ENCODE results near the gene PCDHB1. TPM values are rescaled to one million over a fixed set of nuclear protein-coding genes. Genes with fewer than 3 reads are reported as not detected.

PCDHB1 gene
- total and polyA plus RNA-seq, 12 donors: not detected

DNA sequence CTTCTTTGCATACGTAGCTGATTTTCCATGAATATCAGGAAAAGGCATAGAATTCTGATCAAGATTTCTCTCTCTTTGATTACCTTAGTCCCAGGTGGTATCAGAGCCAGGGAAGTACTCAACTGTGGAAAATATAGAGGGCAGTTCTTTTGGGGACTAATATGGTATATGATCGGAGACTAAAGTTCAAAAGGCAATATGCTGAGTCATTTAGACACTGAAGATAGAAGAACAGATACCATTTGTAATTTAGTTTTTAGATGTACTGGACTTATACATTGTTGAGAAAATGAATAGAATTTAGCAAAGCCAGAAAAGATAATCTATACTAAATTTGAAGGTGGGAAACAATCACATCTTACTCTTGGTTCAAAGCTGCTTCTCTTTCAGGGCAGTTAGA is 54.2 kb downstream of the PCDHB1 start:
- H3K36me3 ChIP-seq: no peaks in the 10 kb centered on the region
- TF ChIP-seq, protein P1, sequence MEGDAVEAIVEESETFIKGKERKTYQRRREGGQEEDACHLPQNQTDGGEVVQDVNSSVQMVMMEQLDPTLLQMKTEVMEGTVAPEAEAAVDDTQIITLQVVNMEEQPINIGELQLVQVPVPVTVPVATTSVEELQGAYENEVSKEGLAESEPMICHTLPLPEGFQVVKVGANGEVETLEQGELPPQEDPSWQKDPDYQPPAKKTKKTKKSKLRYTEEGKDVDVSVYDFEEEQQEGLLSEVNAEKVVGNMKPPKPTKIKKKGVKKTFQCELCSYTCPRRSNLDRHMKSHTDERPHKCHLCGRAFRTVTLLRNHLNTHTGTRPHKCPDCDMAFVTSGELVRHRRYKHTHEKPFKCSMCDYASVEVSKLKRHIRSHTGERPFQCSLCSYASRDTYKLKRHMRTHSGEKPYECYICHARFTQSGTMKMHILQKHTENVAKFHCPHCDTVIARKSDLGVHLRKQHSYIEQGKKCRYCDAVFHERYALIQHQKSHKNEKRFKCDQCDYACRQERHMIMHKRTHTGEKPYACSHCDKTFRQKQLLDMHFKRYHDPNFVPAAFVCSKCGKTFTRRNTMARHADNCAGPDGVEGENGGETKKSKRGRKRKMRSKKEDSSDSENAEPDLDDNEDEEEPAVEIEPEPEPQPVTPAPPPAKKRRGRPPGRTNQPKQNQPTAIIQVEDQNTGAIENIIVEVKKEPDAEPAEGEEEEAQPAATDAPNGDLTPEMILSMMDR (IDR thresholded peaks at IDR 0.05): no peak
- H3K4me1 ChIP-seq: no peaks in the 10 kb centered on the region
- no peak overlapping the region for H3K27ac ChIP-seq
- ATAC-seq (no peak), DNase-seq (no peak)
- no peak overlapping the region for H3K4me3 ChIP-seq
- H3K27me3 ChIP-seq: peaks cover 0 to 30% (median 7%) of the 10 kb centered on the region in 7 donors
- H3K9me3 ChIP-seq: peaks cover 0 to 72% (median 14%) of the 10 kb centered on the region in 11 donors
- intact Hi-C loops (cut with DNase I): no loop called here
- 62 to 76% methylated on average over 2 of the region's 2 CpGs for WGBS, 2 donors

Other genes with a start within 250 kb of the PCDHB1 start
- under 1 TPM in 7 of 10 donors, not detected in 3; 0.07 to 0.21 (median 0.08) TPM for gene PCDHA4, start 244.3 kb upstream of the PCDHB1 start, total RNA-seq
- gene PCDHA4, start 244.3 kb upstream of the PCDHB1 start, polyA plus RNA-seq: under 1 TPM in 1 of 2 donors, not detected in 1; 0.01 TPM
- under 1 TPM in 4 of 10 donors, not detected in 6; 0.07 to 0.11 (median 0.08) TPM for gene PCDHA5, start 229.8 kb upstream of the PCDHB1 start, total RNA-seq
- not detected for gene PCDHA5, start 229.8 kb upstream of the PCDHB1 start, polyA plus RNA-seq
- under 1 TPM in 3 of 10 donors, not detected in 7; 0.14 to 0.31 (median 0.18) TPM for gene PCDHA6, start 223.4 kb upstream of the PCDHB1 start, total RNA-seq
- gene PCDHA6, start 223.4 kb upstream of the PCDHB1 start, polyA plus RNA-seq: not detected
- gene PCDHA7, start 217.1 kb upstream of the PCDHB1 start, total RNA-seq: under 1 TPM in 3 of 10 donors, not detected in 7; 0.07 to 0.15 (median 0.11) TPM
- under 1 TPM in 1 of 2 donors, not detected in 1; 0.01 TPM for gene PCDHA7, start 217.1 kb upstream of the PCDHB1 start, polyA plus RNA-seq
- gene PCDHA8, start 210.2 kb upstream of the PCDHB1 start, total RNA-seq: under 1 TPM in 2 of 10 donors, not detected in 8; 0.04 to 0.13 TPM
- not detected for gene PCDHA8, start 210.2 kb upstream of the PCDHB1 start, polyA plus RNA-seq
- under 1 TPM in 4 of 10 donors, not detected in 6; 0.05 to 0.15 (median 0.07) TPM for gene PCDHA9, start 203.0 kb upstream of the PCDHB1 start, total RNA-seq
- gene PCDHA9, start 203.0 kb upstream of the PCDHB1 start, polyA plus RNA-seq: not detected
- gene PCDHA10, start 195.5 kb upstream of the PCDHB1 start, total RNA-seq: under 1 TPM in 7 of 10 donors, not detected in 3; 0.02 to 0.37 (median 0.07) TPM
- gene PCDHA10, start 195.5 kb upstream of the PCDHB1 start, polyA plus RNA-seq: under 1 TPM in 1 of 2 donors, not detected in 1; under 0.01 TPM
- gene PCDHA11, start 182.4 kb upstream of the PCDHB1 start, total RNA-seq: under 1 TPM in 1 of 10 donors, not detected in 9; 0.07 TPM
- gene PCDHA11, start 182.4 kb upstream of the PCDHB1 start, polyA plus RNA-seq: not detected
- under 1 TPM in 1 of 10 donors, not detected in 9; 0.11 TPM for gene PCDHA12, start 176.1 kb upstream of the PCDHB1 start, total RNA-seq
- under 1 TPM in 1 of 2 donors, not detected in 1; 0.01 TPM for gene PCDHA12, start 176.1 kb upstream of the PCDHB1 start, polyA plus RNA-seq
- gene PCDHA13, start 169.2 kb upstream of the PCDHB1 start, total RNA-seq: not detected
- not detected for gene PCDHA13, start 169.2 kb upstream of the PCDHB1 start, polyA plus RNA-seq
- gene PCDHAC1, start 125.1 kb upstream of the PCDHB1 start, total RNA-seq: under 1 TPM in 6 of 10 donors, not detected in 4; 0.05 to 0.18 (median 0.09) TPM
- not detected for gene PCDHAC1, start 125.1 kb upstream of the PCDHB1 start, polyA plus RNA-seq
- gene PCDHAC2, start 84.9 kb upstream of the PCDHB1 start, total RNA-seq: 1 to 10 TPM in 2 of 10 donors, under 1 TPM in 7, not detected in 1; 0.12 to 1.6 (median 0.34) TPM
- under 1 TPM in 1 of 2 donors, not detected in 1; 0.04 TPM for gene PCDHAC2, start 84.9 kb upstream of the PCDHB1 start, polyA plus RNA-seq
- 1 to 10 TPM in 8 of 10 donors, under 1 TPM in 2; 0.87 to 3.8 (median 2.2) TPM for gene PCDHB2, start 43.2 kb downstream of the PCDHB1 start, total RNA-seq
- under 1 TPM; 0.58 to 0.59 TPM for gene PCDHB2, start 43.2 kb downstream of the PCDHB1 start, polyA plus RNA-seq
- 1 to 10 TPM in 6 of 10 donors, under 1 TPM in 4; 0.40 to 2.0 (median 1.1) TPM for gene PCDHB3, start 49.1 kb downstream of the PCDHB1 start, total RNA-seq
- under 1 TPM; 0.29 to 0.37 TPM for gene PCDHB3, start 49.1 kb downstream of the PCDHB1 start, polyA plus RNA-seq
- gene PCDHB4, start 70.4 kb downstream of the PCDHB1 start, total RNA-seq: 1 to 10 TPM; 1.3 to 3.3 (median 2.3) TPM
- gene PCDHB4, start 70.4 kb downstream of the PCDHB1 start, polyA plus RNA-seq: under 1 TPM; 0.51 to 0.78 TPM
- 1 to 10 TPM; 2.4 to 7.4 (median 4.6) TPM for gene PCDHB5, start 83.8 kb downstream of the PCDHB1 start, total RNA-seq
- 1 to 10 TPM in 1 of 2 donors, under 1 TPM in 1; 0.73 to 1.2 TPM for gene PCDHB5, start 83.8 kb downstream of the PCDHB1 start, polyA plus RNA-seq
- under 1 TPM; 0.21 to 0.68 (median 0.44) TPM for gene PCDHB6, start 98.7 kb downstream of the PCDHB1 start, total RNA-seq
- under 1 TPM; 0.16 to 0.51 TPM for gene PCDHB6, start 98.7 kb downstream of the PCDHB1 start, polyA plus RNA-seq
- gene PCDHB7, start 121.3 kb downstream of the PCDHB1 start, total RNA-seq: 1 to 10 TPM in 3 of 10 donors, under 1 TPM in 7; 0.17 to 1.2 (median 0.76) TPM
- under 1 TPM; 0.22 to 0.35 TPM for gene PCDHB7, start 121.3 kb downstream of the PCDHB1 start, polyA plus RNA-seq
- gene PCDHB8, start 126.4 kb downstream of the PCDHB1 start, total RNA-seq: 1 to 10 TPM in 8 of 10 donors, under 1 TPM in 2; 0.60 to 5.8 (median 2.0) TPM
- under 1 TPM; 0.29 to 0.46 TPM for gene PCDHB8, start 126.4 kb downstream of the PCDHB1 start, polyA plus RNA-seq
- 1 to 10 TPM in 9 of 10 donors, under 1 TPM in 1; 0.98 to 3.7 (median 2.1) TPM for gene PCDHB16, start 131.0 kb downstream of the PCDHB1 start, total RNA-seq
- gene PCDHB16, start 131.0 kb downstream of the PCDHB1 start, polyA plus RNA-seq: 1 to 10 TPM in 1 of 2 donors, under 1 TPM in 1; 0.62 to 1.4 TPM
- 1 to 10 TPM in 5 of 10 donors, under 1 TPM in 5; 0.34 to 3.4 (median 1.1) TPM for gene PCDHB9, start 135.8 kb downstream of the PCDHB1 start, total RNA-seq
- under 1 TPM; 0.25 to 0.59 TPM for gene PCDHB9, start 135.8 kb downstream of the PCDHB1 start, polyA plus RNA-seq
- gene PCDHB10, start 141.0 kb downstream of the PCDHB1 start, total RNA-seq: 1 to 10 TPM in 3 of 10 donors, under 1 TPM in 7; 0.28 to 1.3 (median 0.68) TPM
- under 1 TPM; 0.42 to 0.59 TPM for gene PCDHB10, start 141.0 kb downstream of the PCDHB1 start, polyA plus RNA-seq
- gene PCDHB11, start 148.3 kb downstream of the PCDHB1 start, total RNA-seq: 1 to 10 TPM in 7 of 10 donors, under 1 TPM in 3; 0.64 to 2.8 (median 1.4) TPM
- gene PCDHB11, start 148.3 kb downstream of the PCDHB1 start, polyA plus RNA-seq: under 1 TPM; 0.26 to 0.37 TPM
- gene PCDHB12, start 157.3 kb downstream of the PCDHB1 start, total RNA-seq: 1 to 10 TPM in 6 of 10 donors, under 1 TPM in 4; 0.79 to 1.7 (median 1.1) TPM
- under 1 TPM; 0.51 to 0.58 TPM for gene PCDHB12, start 157.3 kb downstream of the PCDHB1 start, polyA plus RNA-seq
- gene PCDHB13, start 162.5 kb downstream of the PCDHB1 start, total RNA-seq: 1 to 10 TPM; 2.7 to 5.4 (median 3.6) TPM
- gene PCDHB13, start 162.5 kb downstream of the PCDHB1 start, polyA plus RNA-seq: 1 to 10 TPM; 1.0 to 1.3 TPM
- gene PCDHB14, start 172.0 kb downstream of the PCDHB1 start, total RNA-seq: 1 to 10 TPM; 1.4 to 9.0 (median 4.2) TPM
- gene PCDHB14, start 172.0 kb downstream of the PCDHB1 start, polyA plus RNA-seq: 1 to 10 TPM; 1.2 to 2.2 TPM
- gene PCDHB15, start 194.0 kb downstream of the PCDHB1 start, total RNA-seq: 10 to 100 TPM in 2 of 10 donors, 1 to 10 TPM in 8; 3.3 to 10.5 (median 5.2) TPM
- 1 to 10 TPM; 2.3 to 3.4 TPM for gene PCDHB15, start 194.0 kb downstream of the PCDHB1 start, polyA plus RNA-seq

All from heart right ventricle (tissue), 16 donors.